Fibroblast of lung (primary cell): Measurements from ENCODE around the gene MYL12A. TPM values are rescaled to one million over a fixed set of nuclear protein-coding genes. Genes with fewer than 3 reads are reported as not detected.

Experiments used
- DNase-seq, 2 donors: peaks; one replicate each; pipeline versions ENCODE4 v3.0.0 to v3.0.0-alpha.2; 2010; ENCODE audit warnings: low read depth in 2 of 2
- H2AFZ ChIP-seq: 2 replicates; pipeline ENCODE4 v1.5.1; 2012; ENCODE audit warnings: low read length, control low read depth, inconsistent platforms
- H3K27ac ChIP-seq: 2 replicates; pipeline ENCODE4 v1.5.1; 2011; ENCODE audit warnings: low read length, control low read depth; ENCODE audit not compliant: insufficient read depth
- H3K27me3 ChIP-seq: 2 replicates; pipeline ENCODE4 v1.5.1; 2011; ENCODE audit warnings: mild to moderate bottlenecking, low read length; ENCODE audit not compliant: control insufficient read depth, insufficient read depth
- H3K36me3 ChIP-seq: 2 replicates; pipeline ENCODE4 v1.5.1; 2011; ENCODE audit warnings: low read length; ENCODE audit not compliant: control insufficient read depth, insufficient read depth
- H3K4me1 ChIP-seq: 2 replicates; pipeline ENCODE4 v1.5.1; 2011; ENCODE audit warnings: low read length; ENCODE audit not compliant: control insufficient read depth, insufficient read depth; ENCODE audit errors: extremely low read depth
- H3K4me2 ChIP-seq: 2 replicates; pipeline ENCODE4 v1.5.1; 2011; ENCODE audit warnings: low read length, control low read depth; ENCODE audit not compliant: insufficient read depth; ENCODE audit errors: extremely low read depth
- H3K4me3 ChIP-seq, 4 experiments: fragments of 200-600 bp in 1 of 4; sonication (generic) in 1 of 4; replicated peaks in 1 of 4; 2 replicates each; pipeline ENCODE4 v1.5.1; 2011 to 2016; ENCODE audit warnings: low read length in 4 of 4, low read depth in 3 of 4, mild to moderate bottlenecking in 3 of 4, control low read depth in 2 of 4, inconsistent platforms in 1 of 4, mixed read lengths in 1 of 4; ENCODE audit not compliant: insufficient read depth in 1 of 4; ENCODE audit errors: control extremely low read depth in 1 of 4
- H3K79me2 ChIP-seq: 2 replicates; pipeline ENCODE4 v1.5.1; 2012; ENCODE audit warnings: mild to moderate bottlenecking, low read length, inconsistent platforms; ENCODE audit not compliant: control insufficient read depth, insufficient read depth
- H3K9ac ChIP-seq: 2 replicates; pipeline ENCODE4 v1.5.1; 2011; ENCODE audit warnings: mild to moderate bottlenecking, low read length, control low read depth; ENCODE audit not compliant: insufficient read depth
- H3K9me3 ChIP-seq: 2 replicates; pipeline ENCODE4 v1.5.1; 2012; ENCODE audit warnings: low read depth, low read length; ENCODE audit not compliant: control insufficient read depth, insufficient read depth
- H4K20me1 ChIP-seq: 2 replicates; pipeline ENCODE4 v1.5.1; 2011; ENCODE audit warnings: low read length; ENCODE audit not compliant: control insufficient read depth, insufficient read depth; ENCODE audit errors: extremely low read depth
- EZH2 ChIP-seq: IDR thresholded peaks from 2 replicates; pipeline ENCODE4 v1.5.1; 2012; ENCODE audit warnings: low read length, control low read depth, mild to moderate bottlenecking; ENCODE audit errors: missing control alignments
- polyA plus RNA-seq, 2 donors: library from polyadenylated mRNA; depleted of rRNA in 1 of 2; stranded (reverse) in 1 of 2; unstranded in 1 of 2; fragments of >200 nt; gene quantifications; 2 replicates each; pipeline ENCODE4 v1.2.1, GENCODE V29; 2011 to 2012; ENCODE audit warnings: missing spikeins in 1 of 2
- total RNA-seq: library from RNA; depleted of rRNA; stranded (reverse); fragments of >200 nt; gene quantifications from 2 replicates; pipeline ENCODE4 v1.2.1, GENCODE V29; 2014
- TF ChIP-seq, protein P1 (sequence below), 2 donors: IDR thresholded peaks in 1 of 2; conservative IDR thresholded peaks in 1 of 2; 1 replicate in 1 of 2; 2 replicates in 1 of 2; pipeline ENCODE4 v1.5.1; 2011 to 2012; ENCODE audit warnings: low read length in 2 of 2, control low read depth in 1 of 2, inconsistent platforms in 1 of 2, low read depth in 1 of 2, mild to moderate bottlenecking in 1 of 2

Gene MYL12A
- total and polyA plus RNA-seq, 2 donors (not counting 1 experiment from before 2014, with no cell fraction given) = 826 to 1,436 TPM

GRCh38 chr18:3279201-3280185 is 31.9 kb downstream of the MYL12A start:
- no peaks in the 10 kb centered on the region for H4K20me1 ChIP-seq
- H3K4me2 ChIP-seq = no peak overlapping the region
- no peak for DNase-seq
- no peaks in the 10 kb centered on the region for H3K9me3 ChIP-seq
- no peak overlapping the region for H2AFZ ChIP-seq
- no peak overlapping the region for H3K4me3 ChIP-seq
- no peaks in the 10 kb centered on the region for H3K27me3 ChIP-seq
- peaks cover 11% of the 10 kb centered on the region for H3K79me2 ChIP-seq
- H3K4me1 ChIP-seq = no peaks in the 10 kb centered on the region
- TF ChIP-seq, protein P1, sequence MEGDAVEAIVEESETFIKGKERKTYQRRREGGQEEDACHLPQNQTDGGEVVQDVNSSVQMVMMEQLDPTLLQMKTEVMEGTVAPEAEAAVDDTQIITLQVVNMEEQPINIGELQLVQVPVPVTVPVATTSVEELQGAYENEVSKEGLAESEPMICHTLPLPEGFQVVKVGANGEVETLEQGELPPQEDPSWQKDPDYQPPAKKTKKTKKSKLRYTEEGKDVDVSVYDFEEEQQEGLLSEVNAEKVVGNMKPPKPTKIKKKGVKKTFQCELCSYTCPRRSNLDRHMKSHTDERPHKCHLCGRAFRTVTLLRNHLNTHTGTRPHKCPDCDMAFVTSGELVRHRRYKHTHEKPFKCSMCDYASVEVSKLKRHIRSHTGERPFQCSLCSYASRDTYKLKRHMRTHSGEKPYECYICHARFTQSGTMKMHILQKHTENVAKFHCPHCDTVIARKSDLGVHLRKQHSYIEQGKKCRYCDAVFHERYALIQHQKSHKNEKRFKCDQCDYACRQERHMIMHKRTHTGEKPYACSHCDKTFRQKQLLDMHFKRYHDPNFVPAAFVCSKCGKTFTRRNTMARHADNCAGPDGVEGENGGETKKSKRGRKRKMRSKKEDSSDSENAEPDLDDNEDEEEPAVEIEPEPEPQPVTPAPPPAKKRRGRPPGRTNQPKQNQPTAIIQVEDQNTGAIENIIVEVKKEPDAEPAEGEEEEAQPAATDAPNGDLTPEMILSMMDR (conservative IDR thresholded peaks at IDR 0.05 in 1 of 2, IDR thresholded peaks at IDR 0.05 in 1 of 2; ENCODE audit: low read depth in 1 of 2, low read length in 2 of 2) = no peak
- no peak for TF ChIP-seq EZH2
- H3K36me3 ChIP-seq = peaks cover 2% of the 10 kb centered on the region
- no peak overlapping the region for H3K9ac ChIP-seq
- no peak overlapping the region for H3K27ac ChIP-seq

DNA sequence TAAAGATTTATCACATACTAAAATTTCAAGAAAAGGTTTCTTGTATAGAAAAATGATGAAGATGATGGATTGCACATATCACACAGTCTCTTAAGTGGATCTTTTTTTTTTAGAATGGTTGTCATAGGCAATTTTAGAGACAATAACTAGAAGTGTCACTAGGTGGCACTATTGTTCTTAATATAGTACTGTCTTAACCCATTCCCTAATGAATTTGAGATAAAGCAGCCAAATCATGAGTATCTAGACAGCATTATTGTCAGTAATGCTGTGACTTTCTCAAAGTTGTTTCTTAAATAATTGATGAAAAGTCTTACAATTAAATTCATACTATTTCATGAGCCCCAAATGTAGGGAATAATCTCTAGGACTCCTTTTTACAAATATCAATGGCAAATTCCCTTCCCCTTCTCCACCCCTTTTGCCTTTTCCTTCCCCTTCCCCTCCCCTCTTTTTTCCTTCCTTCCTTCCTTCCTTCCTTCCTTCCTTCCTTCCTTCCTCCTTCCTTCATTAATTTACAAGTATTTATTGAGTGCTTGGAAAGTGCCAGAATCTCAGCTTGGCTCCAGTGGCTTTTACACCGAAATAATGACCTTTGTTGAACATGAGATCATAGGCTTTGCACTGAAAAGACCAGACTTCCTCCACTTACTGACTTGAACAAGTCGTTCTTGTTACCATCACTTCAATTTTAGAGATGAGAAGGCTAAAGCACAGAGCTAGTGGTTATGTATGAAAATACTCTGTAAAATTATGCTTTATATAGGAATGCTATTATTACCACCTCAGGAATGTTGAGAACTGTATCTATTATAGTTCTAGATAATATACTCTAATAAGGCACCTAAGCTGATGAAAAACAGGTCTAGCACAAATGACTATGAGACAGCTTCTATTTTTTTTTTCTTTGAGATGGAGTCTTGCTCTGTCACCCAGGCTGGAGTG is 34.1 kb downstream of the MYL12A start:
- DNase-seq = peak; percentile 72 to 90
- Histone ChIP-seq H3K9me3 (no peaks in the 10 kb centered on the region), H3K9ac (no peak overlapping the region), H3K79me2 (no peaks in the 10 kb centered on the region), H3K36me3 (no peaks in the 10 kb centered on the region), H3K27me3 (no peaks in the 10 kb centered on the region), H3K27ac (no peak overlapping the region), H3K4me3 (no peak overlapping the region), H4K20me1 (no peaks in the 10 kb centered on the region), H3K4me2 (no peak overlapping the region), H3K4me1 (no peaks in the 10 kb centered on the region), H2AFZ (no peak overlapping the region)
- TF ChIP-seq, protein P1 (conservative IDR thresholded peaks at IDR 0.05 in 1 of 2, IDR thresholded peaks at IDR 0.05 in 1 of 2; ENCODE audit: low read depth in 1 of 2, low read length in 2 of 2) = peak in 1 of 2 donors; percentile 40
- TF ChIP-seq EZH2 = no peak
